ENCODE measurements around the gene ILKAP.

The ILKAP gene

GRCh38 chr2:238162251-238162845, 41.1 kb downstream of the ILKAP start:
- no peak for TF ChIP-seq GATA1 (IDR thresholded peaks at IDR 0.05; ENCODE audit: low read depth, low read length)
- TF ChIP-seq POLR2A (IDR thresholded peaks at IDR 0.05; ENCODE audit: low read length), result no peak
- peak; percentile 57 to 65 for DNase-seq

- TF ChIP-seq POLR2A (IDR thresholded peaks at IDR 0.05; ENCODE audit: low read length), result peak; percentile 10
- no peak for TF ChIP-seq GATA1 (IDR thresholded peaks at IDR 0.05; ENCODE audit: low read depth, low read length)
- DNase-seq, result peak in 1 of 2 experiments; percentile 45
Measured at GRCh38 chr2:238161291-238162051, 42.0 kb downstream of the ILKAP start.

GRCh38 chr2:238160206-238161129, 43.0 kb downstream of the ILKAP start:
- DNase-seq, result peak; percentile 72 to 79

GRCh38 chr2:238159661-238160205, 43.8 kb downstream of the ILKAP start:
- TF ChIP-seq GATA1 (IDR thresholded peaks at IDR 0.05; ENCODE audit: low read depth, low read length) (no peak), POLR2A (IDR thresholded peaks at IDR 0.05; ENCODE audit: low read length) (peak; percentile 51)
- DNase-seq, result peak; percentile 44 to 69

More at GRCh38 chr2:238160206-238161129, 43.0 kb downstream of the ILKAP start:
- TF ChIP-seq POLR2A (IDR thresholded peaks at IDR 0.05; ENCODE audit: low read length), result no peak
- no peak for TF ChIP-seq GATA1 (IDR thresholded peaks at IDR 0.05; ENCODE audit: low read depth, low read length)

GRCh38 chr2:238159071-238159539, 44.4 kb downstream of the ILKAP start:
- TF ChIP-seq POLR2A (IDR thresholded peaks at IDR 0.05; ENCODE audit: low read length), result no peak
- TF ChIP-seq GATA1 (IDR thresholded peaks at IDR 0.05; ENCODE audit: low read depth, low read length), result no peak

GRCh38 chr2:238158509-238159070, 44.9 kb downstream of the ILKAP start, which contains the start of gene ERFE:
TSS of gene ERFE (plus strand) at chr2:238158970. CDS start at chr2:238159008, 38 bp downstream.
- TF ChIP-seq POLR2A (IDR thresholded peaks at IDR 0.05; ENCODE audit: low read length) (no peak), GATA1 (IDR thresholded peaks at IDR 0.05; ENCODE audit: low read depth, low read length) (no peak)
- peak; percentile 80 to 88 for DNase-seq

More at GRCh38 chr2:238159071-238159539, 44.4 kb downstream of the ILKAP start:
- peak; percentile 52 to 69 for DNase-seq

- TF ChIP-seq POLR2A (IDR thresholded peaks at IDR 0.05; ENCODE audit: low read length) (no peak), GATA1 (IDR thresholded peaks at IDR 0.05; ENCODE audit: low read depth, low read length) (no peak)
- no peak for DNase-seq
Measured at GRCh38 chr2:238158018-238158508, 45.4 kb downstream of the ILKAP start.

GRCh38 chr2:238157506-238158017, 45.9 kb downstream of the ILKAP start:
- TF ChIP-seq POLR2A (IDR thresholded peaks at IDR 0.05; ENCODE audit: low read length) (no peak), GATA1 (IDR thresholded peaks at IDR 0.05; ENCODE audit: low read depth, low read length) (no peak)
- no peak for DNase-seq

- TF ChIP-seq GATA1 (IDR thresholded peaks at IDR 0.05; ENCODE audit: low read depth, low read length) (no peak), POLR2A (IDR thresholded peaks at IDR 0.05; ENCODE audit: low read length) (no peak)
- DNase-seq, result no peak
Measured at GRCh38 chr2:238155761-238156694, 47.5 kb downstream of the ILKAP start.

GRCh38 chr2:238155051-238155760, 48.3 kb downstream of the ILKAP start:
- no peak for DNase-seq
- TF ChIP-seq GATA1 (IDR thresholded peaks at IDR 0.05; ENCODE audit: low read depth, low read length) (no peak), POLR2A (IDR thresholded peaks at IDR 0.05; ENCODE audit: low read length) (no peak)

GRCh38 chr2:238154570-238154969, 48.9 kb downstream of the ILKAP start:
- TF ChIP-seq POLR2A (IDR thresholded peaks at IDR 0.05; ENCODE audit: low read length) (no peak), GATA1 (IDR thresholded peaks at IDR 0.05; ENCODE audit: low read depth, low read length) (no peak)
- no peak for DNase-seq
